Karpas-422 (cell line): ENCODE data around the gene SNTA1. TPM values are rescaled to one million over a fixed set of nuclear protein-coding genes. Genes with fewer than 3 reads are reported as not detected.
"Not testable (repeated sequence)": the region's sequence is repeated elsewhere in the genome, so short reads cannot be mapped to it uniquely, and the experiment has no call there.

ENCODE experiments used
- DNase-seq: peaks from one replicate; pipeline ENCODE4 v3.0.0-alpha.2; 2015
- H2AFZ ChIP-seq: fragments of 200-600 bp; sonication (generic); 2 replicates; pipeline ENCODE4 v1.6.1; 2014; ENCODE audit warnings: antibody characterized with exemption, low read length, mixed read lengths
- H3K27ac ChIP-seq: fragments of 200-600 bp; sonication (generic); 2 replicates; pipeline ENCODE4 v1.5.1; 2014; ENCODE audit warnings: mild to moderate bottlenecking, low read length, moderate library complexity
- H3K27me3 ChIP-seq: fragments of 200-600 bp; sonication (generic); 2 replicates; pipeline ENCODE4 v1.6.1; 2014; ENCODE audit warnings: low read length, mixed read lengths
- H3K36me3 ChIP-seq: fragments of 200-600 bp; sonication (generic); 2 replicates; pipeline ENCODE4 v1.6.1; 2014; ENCODE audit warnings: low read length, mixed read lengths; ENCODE audit not compliant: insufficient read depth
- H3K4me1 ChIP-seq: fragments of 200-600 bp; sonication (generic); 2 replicates; pipeline ENCODE4 v1.6.1; 2014; ENCODE audit warnings: mild to moderate bottlenecking, low read length, mixed read lengths
- H3K4me2 ChIP-seq: fragments of 200-600 bp; sonication (generic); 2 replicates; pipeline ENCODE4 v1.6.1; 2014; ENCODE audit warnings: low read length, low read depth, mild to moderate bottlenecking; ENCODE audit not compliant: poor library complexity, severe bottlenecking
- H3K4me3 ChIP-seq: fragments of 200-600 bp; sonication (generic); 2 replicates; pipeline ENCODE4 v1.5.1; 2014; ENCODE audit warnings: mild to moderate bottlenecking, antibody characterized with exemption, low read length, mixed read lengths
- H3K79me2 ChIP-seq: fragments of 200-600 bp; sonication (generic); 2 replicates; pipeline ENCODE4 v1.6.1; 2014; ENCODE audit warnings: mild to moderate bottlenecking, low read length, mixed read lengths
- H3K9ac ChIP-seq: fragments of 200-600 bp; sonication (generic); 2 replicates; pipeline ENCODE4 v1.6.0; 2014; ENCODE audit warnings: low read length
- H3K9me2 ChIP-seq: fragments of 200-600 bp; sonication (generic), shearing (Covaris generic); replicated peaks from 2 replicates; pipeline ENCODE4 v1.6.0; 2014; ENCODE audit warnings: mild to moderate bottlenecking, low read length, moderate library complexity; ENCODE audit not compliant: insufficient read depth
- H3K9me3 ChIP-seq: fragments of 300-700, 200-600 bp; sonication (generic); 2 replicates; pipeline ENCODE4 v1.6.1; 2014; ENCODE audit warnings: low read length, mixed read lengths
- H4K20me1 ChIP-seq: fragments of 200-600 bp; sonication (generic); 2 replicates; pipeline ENCODE4 v1.6.1; 2014; ENCODE audit warnings: mild to moderate bottlenecking, antibody characterized with exemption, low read length, low read depth; ENCODE audit not compliant: insufficient read depth
- total RNA-seq: library from RNA; depleted of rRNA; stranded (reverse); fragments of >200 nt; shearing (Covaris generic); gene quantifications from 2 replicates; pipeline ENCODE4 v1.2.3, GENCODE V29; 2014; ENCODE audit warnings: low replicate concordance

The SNTA1 gene
- total RNA-seq, 1 experiment from 2014 or later, result 51.4 TPM

DNA sequence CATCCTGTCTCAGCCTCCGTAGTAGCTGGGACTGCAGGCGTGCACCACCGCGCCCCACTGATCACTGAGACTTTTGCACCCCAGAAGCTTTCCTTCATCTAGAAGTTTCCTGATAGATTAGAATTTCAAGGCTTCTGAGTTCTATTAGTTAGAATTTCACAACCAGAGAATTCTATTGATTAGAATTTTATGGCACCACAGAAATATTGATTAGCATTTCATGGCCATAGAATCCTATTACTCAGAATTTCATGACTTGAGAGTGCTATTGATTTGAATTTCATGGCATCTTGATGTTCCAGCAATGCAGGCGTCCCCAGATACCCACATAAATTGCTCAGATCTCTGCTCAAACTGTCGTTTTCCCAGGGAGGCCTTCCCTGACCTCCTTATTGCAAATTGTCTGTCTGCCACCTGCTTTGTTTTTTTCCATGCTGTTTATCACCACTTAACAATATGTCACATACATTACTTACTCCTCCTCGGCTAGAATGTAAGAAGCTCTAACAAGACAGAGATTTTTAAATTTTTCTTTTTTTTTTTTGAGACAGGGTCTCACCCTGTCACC lies 29.4 kb upstream of the SNTA1 start:
- Histone ChIP-seq H4K20me1 (no peaks in the 10 kb centered on the region), H2AFZ (peak overlapping the region; percentile 25; the same call in 1 of the 2 replicates), H3K27ac (peak overlapping the region; percentile 100), H3K4me1 (peaks cover 70% of the 10 kb centered on the region), H3K9ac (peak overlapping the region; percentile 58), H3K79me2 (no peaks in the 10 kb centered on the region), H3K4me2 (peak overlapping the region; percentile 54), H3K4me3 (no peak overlapping the region), H3K9me2 (no peaks in the 10 kb centered on the region), H3K36me3 (no peaks in the 10 kb centered on the region), H3K27me3 (no peaks in the 10 kb centered on the region), H3K9me3 (no peaks in the 10 kb centered on the region)
- no peak for DNase-seq

DNA sequence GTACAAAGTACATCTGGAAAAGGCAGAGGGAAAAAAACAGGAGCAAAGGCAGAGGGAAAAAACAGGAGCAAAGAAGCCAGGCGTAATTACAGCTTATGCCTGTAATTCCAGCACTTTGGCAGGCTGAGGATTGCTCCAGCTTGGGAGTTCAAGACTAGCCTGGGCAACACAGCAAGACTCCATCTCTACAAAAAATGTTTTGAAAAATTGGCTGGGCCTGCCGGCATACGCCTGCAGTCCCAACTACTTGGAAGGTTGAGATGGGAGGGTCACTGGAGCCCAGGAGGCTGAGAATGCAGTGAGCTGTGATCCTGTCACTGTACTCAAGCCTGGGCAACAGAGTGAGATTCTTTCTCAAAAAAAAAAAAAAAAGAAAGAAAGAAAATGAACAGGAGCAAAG lies 27.3 kb upstream of the SNTA1 start:
- Histone ChIP-seq H3K4me2 (no peak overlapping the region), H3K36me3 (no peaks in the 10 kb centered on the region), H3K27ac (peak overlapping the region; percentile 74; the same call in 1 of the 2 replicates), H3K27me3 (no peaks in the 10 kb centered on the region), H3K9me2 (no peaks in the 10 kb centered on the region), H2AFZ (no peak overlapping the region), H3K9ac (no peak overlapping the region), H4K20me1 (no peaks in the 10 kb centered on the region), H3K4me1 (peaks cover 59% of the 10 kb centered on the region), H3K4me3 (no peak overlapping the region), H3K79me2 (no peaks in the 10 kb centered on the region), H3K9me3 (no peaks in the 10 kb centered on the region)
- DNase-seq, result no peak

DNA sequence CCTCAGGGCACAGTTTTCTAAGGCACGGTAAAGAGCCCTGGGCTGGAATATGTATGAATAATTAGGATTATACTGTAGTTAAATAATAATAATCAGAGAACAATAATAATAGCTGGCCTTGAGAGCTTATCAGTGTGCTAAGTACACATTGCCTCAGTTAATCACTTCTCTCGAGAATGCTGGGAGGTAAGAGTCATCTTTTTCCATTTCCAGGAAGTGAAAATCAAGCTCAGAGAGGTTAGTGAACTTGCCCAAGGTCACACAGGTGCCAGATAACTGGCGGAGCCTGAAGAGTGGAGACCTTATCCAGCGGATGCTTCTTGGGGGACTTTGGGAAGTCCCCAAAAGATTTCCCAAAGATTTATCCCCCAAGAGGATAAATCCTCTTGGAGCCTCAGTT lies 26.9 kb upstream of the SNTA1 start:
- H3K27ac ChIP-seq, result peak overlapping the region; percentile 74
- H3K9me3 ChIP-seq, result no peaks in the 10 kb centered on the region
- peaks cover 60% of the 10 kb centered on the region for H3K4me1 ChIP-seq
- no peaks in the 10 kb centered on the region for H4K20me1 ChIP-seq
- H3K4me3 ChIP-seq, result no peak overlapping the region
- H3K79me2 ChIP-seq, result no peaks in the 10 kb centered on the region
- H2AFZ ChIP-seq, result no peak overlapping the region; the same call in 1 of the 2 replicates
- H3K4me2 ChIP-seq, result peak overlapping the region; percentile 32
- peak overlapping the region; percentile 59 for H3K9ac ChIP-seq
- no peaks in the 10 kb centered on the region for H3K27me3 ChIP-seq
- no peaks in the 10 kb centered on the region for H3K36me3 ChIP-seq
- no peak for DNase-seq
- H3K9me2 ChIP-seq, result no peaks in the 10 kb centered on the region

DNA sequence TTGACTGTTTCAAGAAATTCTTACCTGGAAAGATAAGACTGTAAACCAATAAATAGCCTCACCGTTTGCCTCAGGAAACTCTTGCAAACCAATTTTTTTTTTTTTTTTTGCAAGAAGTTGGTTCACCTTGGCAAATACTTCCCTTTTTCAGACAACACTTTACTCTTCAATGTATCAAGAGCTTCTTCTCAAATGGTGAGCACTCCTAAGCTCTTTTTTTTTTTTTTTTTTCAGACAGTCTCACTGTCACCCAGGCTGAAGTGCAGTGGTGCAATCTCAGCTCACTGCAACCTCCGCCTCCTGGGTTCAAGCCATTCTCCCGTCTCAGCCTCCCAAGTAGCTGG lies 22.7 kb upstream of the SNTA1 start:
- DNase-seq, result peak; percentile 69
- H3K27me3 ChIP-seq, result no peaks in the 10 kb centered on the region
- peaks cover 55% of the 10 kb centered on the region for H3K4me1 ChIP-seq
- peak overlapping the region; percentile 49 for H3K4me2 ChIP-seq
- no peaks in the 10 kb centered on the region for H3K79me2 ChIP-seq
- no peaks in the 10 kb centered on the region for H3K36me3 ChIP-seq
- no peaks in the 10 kb centered on the region for H3K9me2 ChIP-seq
- H3K4me3 ChIP-seq, result no peak overlapping the region
- H3K9ac ChIP-seq, result peak overlapping the region; percentile 54
- peak overlapping the region; percentile 88 for H3K27ac ChIP-seq
- no peaks in the 10 kb centered on the region for H4K20me1 ChIP-seq
- H2AFZ ChIP-seq, result peak overlapping the region; percentile 44
- no peaks in the 10 kb centered on the region for H3K9me3 ChIP-seq

DNA sequence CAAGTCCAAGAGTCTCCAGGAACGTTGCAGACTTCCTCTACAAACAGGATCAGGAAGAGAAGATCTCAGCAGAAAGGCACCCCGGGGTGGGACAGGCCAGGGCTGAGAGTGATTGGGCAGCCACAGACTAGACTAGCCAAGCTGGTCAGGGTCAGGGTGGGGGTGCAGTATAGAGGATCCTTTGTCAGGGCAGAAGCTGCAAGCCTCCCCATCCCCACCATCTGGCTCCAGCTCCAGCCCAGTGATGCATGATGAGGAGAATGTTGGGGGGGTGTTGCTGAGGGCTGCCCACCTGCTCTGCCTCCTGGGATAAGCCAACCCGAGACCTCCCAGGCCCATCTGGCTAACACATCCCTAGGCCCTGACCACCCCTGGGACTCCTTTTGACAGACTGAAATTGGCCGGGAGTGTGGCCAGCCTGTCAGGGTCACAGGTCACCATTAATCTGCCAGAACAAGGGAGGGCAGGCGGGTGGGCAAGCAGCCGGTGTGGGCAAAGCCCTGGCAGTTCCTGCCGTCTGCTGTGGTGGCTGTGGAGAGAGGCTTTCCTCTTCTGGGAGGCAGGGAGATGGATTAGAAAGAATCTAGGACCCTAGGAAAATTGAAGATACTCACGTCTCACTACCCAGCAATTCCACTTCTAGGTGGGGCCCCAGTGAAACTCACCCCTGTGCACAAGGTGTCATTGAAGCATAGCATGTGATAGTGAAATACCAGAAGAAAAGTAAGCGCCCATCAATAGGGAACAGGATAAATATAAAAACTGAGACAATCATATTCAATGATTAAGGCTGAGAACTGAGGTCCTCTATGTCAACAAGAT lies 22.1 kb upstream of the SNTA1 start:
- Histone ChIP-seq H3K4me3 (peak overlapping the region; percentile 3; the same call in 1 of the 2 replicates), H3K27ac (peak overlapping the region; percentile 88), H3K4me2 (peak overlapping the region; percentile 49), H3K9ac (peak overlapping the region; percentile 54), H4K20me1 (no peaks in the 10 kb centered on the region), H3K9me3 (no peaks in the 10 kb centered on the region), H3K4me1 (peaks cover 60% of the 10 kb centered on the region), H2AFZ (peak overlapping the region; percentile 44), H3K27me3 (no peaks in the 10 kb centered on the region), H3K36me3 (no peaks in the 10 kb centered on the region), H3K9me2 (no peaks in the 10 kb centered on the region), H3K79me2 (no peaks in the 10 kb centered on the region)
- no peak for DNase-seq

DNA sequence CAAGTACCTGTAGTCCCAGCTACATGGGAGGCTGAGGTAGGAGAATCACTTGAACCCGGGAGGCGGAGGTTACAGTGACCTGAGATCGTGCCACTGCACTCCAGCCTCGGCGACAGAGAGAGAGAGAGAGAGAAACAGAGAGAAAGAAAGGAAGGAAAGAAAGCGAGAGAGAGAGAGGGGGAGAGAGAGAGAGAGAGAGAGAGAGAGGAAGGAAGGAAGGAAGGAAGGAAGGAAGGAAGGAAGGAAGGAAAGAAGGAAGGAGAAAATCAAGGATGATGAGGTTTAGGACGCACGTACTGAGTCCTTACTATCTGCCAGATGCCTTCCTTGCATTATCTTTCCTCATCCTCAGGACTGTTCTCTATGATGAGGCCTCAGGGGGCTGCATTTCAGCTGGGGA lies 21.2 kb upstream of the SNTA1 start:
- H3K9ac ChIP-seq, result peak overlapping the region; percentile 54; the same call in 1 of the 2 replicates
- H3K9me3 ChIP-seq, H3K9me2 ChIP-seq, H4K20me1 ChIP-seq, H2AFZ ChIP-seq, H3K27me3 ChIP-seq, DNase-seq, H3K79me2 ChIP-seq, H3K4me3 ChIP-seq, H3K36me3 ChIP-seq: not testable (repeated sequence)
- peaks cover 61% of the 10 kb centered on the region for H3K4me1 ChIP-seq
- H3K4me2 ChIP-seq, result peak overlapping the region; percentile 49
- peak overlapping the region; percentile 88 for H3K27ac ChIP-seq

DNA sequence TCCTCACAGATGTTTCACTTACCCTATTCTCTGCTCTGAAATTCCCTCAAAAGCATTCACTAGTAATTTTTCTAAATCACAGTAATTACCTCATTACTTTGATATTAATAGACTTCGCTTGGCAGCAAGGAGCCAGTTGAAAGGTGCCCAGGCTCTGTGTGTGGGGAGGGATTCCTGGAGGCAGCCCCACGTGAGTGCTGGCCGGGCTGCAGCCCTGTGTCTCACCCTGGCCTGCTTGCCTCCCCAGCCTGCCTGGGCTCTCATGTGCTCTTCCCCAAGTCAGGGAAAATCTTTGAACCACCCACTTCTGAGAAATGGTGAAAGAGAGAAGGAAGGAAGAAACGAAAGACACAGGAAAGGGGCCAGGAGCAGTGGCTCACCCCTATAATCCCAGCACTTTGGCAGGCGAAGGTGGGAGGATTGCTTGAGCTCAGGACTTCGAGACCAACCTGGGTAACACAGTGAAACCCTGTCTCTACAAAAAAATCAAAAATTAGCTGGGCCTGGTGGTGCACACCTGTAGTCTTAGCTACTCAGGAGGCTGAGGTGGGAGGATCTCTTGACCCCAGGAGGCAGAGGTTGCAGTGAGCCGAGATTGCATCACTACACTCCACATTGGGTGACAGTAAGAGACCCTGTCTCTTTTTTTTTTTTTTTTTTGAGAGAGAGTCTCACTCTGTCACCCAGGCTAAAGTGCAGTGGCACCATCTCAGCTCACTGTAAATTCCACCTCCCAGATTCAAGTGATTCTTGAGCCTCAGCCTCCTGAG lies 20.0 kb upstream of the SNTA1 start:
- Histone ChIP-seq H3K36me3 (no peaks in the 10 kb centered on the region), H4K20me1 (no peaks in the 10 kb centered on the region), H3K9ac (peak overlapping the region; percentile 11; the same call in 1 of the 2 replicates), H2AFZ (no peak overlapping the region), H3K27me3 (no peaks in the 10 kb centered on the region), H3K9me3 (no peaks in the 10 kb centered on the region), H3K4me3 (no peak overlapping the region), H3K27ac (peak overlapping the region; percentile 94), H3K4me1 (peaks cover 61% of the 10 kb centered on the region), H3K4me2 (no peak overlapping the region), H3K79me2 (no peaks in the 10 kb centered on the region), H3K9me2 (no peaks in the 10 kb centered on the region)
- no peak for DNase-seq

DNA sequence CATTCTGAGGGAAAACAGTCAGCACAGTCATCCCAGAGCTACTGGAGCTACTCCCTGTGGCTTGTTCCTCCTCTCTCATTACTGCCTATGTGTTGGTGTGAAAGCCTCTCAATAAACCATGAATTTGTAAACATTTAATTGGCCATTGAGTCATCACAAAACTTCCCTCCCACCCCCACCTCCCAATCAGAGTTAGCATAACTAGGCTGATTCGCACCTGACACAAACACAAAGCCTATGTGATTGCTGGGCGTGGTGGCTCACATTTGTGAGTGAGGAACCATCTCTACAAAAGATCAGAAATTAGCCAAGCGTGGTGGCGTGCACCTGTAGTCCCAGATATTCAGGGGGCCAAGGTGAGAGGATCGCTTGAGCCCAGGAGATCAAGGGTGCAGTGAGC lies 17.1 kb upstream of the SNTA1 start:
- Histone ChIP-seq H3K27ac (peak overlapping the region; percentile 94), H3K9me2 (no peaks in the 10 kb centered on the region), H3K4me1 (peaks cover 53% of the 10 kb centered on the region), H3K79me2 (no peaks in the 10 kb centered on the region), H3K4me2 (peak overlapping the region; percentile 65), H4K20me1 (no peaks in the 10 kb centered on the region), H3K36me3 (no peaks in the 10 kb centered on the region), H2AFZ (no peak overlapping the region; the same call in 1 of the 2 replicates), H3K27me3 (no peaks in the 10 kb centered on the region), H3K4me3 (peak overlapping the region; percentile 38; the same call in 1 of the 2 replicates), H3K9me3 (no peaks in the 10 kb centered on the region), H3K9ac (peak overlapping the region; percentile 70)
- peak; percentile 79 for DNase-seq
